OCI-LY1 (cell line): ENCODE data around the gene HOXA4.
A peak's percentile ranks its signal among the peaks of the same experiment; 100 is the strongest.

Experiments used
- H2AFZ ChIP-seq: fragments of 200-600 bp; sonication (generic), shearing (Covaris generic); 2 replicates; pipeline ENCODE4 v1.6.0; 2014; ENCODE audit warnings: antibody characterized with exemption, mild to moderate bottlenecking, low read length
- H3F3A ChIP-seq: fragments of 200-600 bp; sonication (generic), shearing (Covaris generic); 2 replicates; pipeline ENCODE4 v1.6.0; 2014; ENCODE audit warnings: mild to moderate bottlenecking, antibody characterized with exemption, low read length, moderate library complexity; ENCODE audit not compliant: insufficient read depth
- H3K27ac ChIP-seq: fragments of 200-600 bp; sonication (generic); 2 replicates; pipeline ENCODE4 v1.5.1; 2014; ENCODE audit warnings: low read length, mixed run types, mild to moderate bottlenecking, low read depth; ENCODE audit not compliant: poor library complexity, severe bottlenecking
- H3K27me3 ChIP-seq: fragments of 200-600 bp; sonication (generic); 2 replicates; pipeline ENCODE4 v1.6.0; 2014; ENCODE audit warnings: antibody characterized with exemption, mild to moderate bottlenecking, low read length, moderate library complexity; ENCODE audit not compliant: insufficient read depth
- H3K36me3 ChIP-seq: fragments of 200-600 bp; sonication (generic); 2 replicates; pipeline ENCODE4 v1.6.1; 2014; ENCODE audit warnings: mild to moderate bottlenecking, antibody characterized with exemption, low read length, moderate library complexity, mixed read lengths; ENCODE audit not compliant: insufficient read depth
- H3K4me1 ChIP-seq: fragments of 200-600 bp; sonication (generic); 2 replicates; pipeline ENCODE4 v1.5.1; 2014; ENCODE audit warnings: mild to moderate bottlenecking, low read length, moderate library complexity; ENCODE audit not compliant: insufficient read depth, severe bottlenecking
- H3K4me2 ChIP-seq: fragments of 200-600 bp; sonication (generic), shearing (Covaris generic); 2 replicates; pipeline ENCODE4 v1.6.1; 2014; ENCODE audit warnings: low read length
- H3K4me3 ChIP-seq: fragments of 200-600 bp; sonication (generic); 2 replicates; pipeline ENCODE4 v1.5.1; 2014; ENCODE audit warnings: low read length, low read depth, mild to moderate bottlenecking, mixed read lengths; ENCODE audit not compliant: poor library complexity, severe bottlenecking
- H3K79me2 ChIP-seq: fragments of 200-600 bp; shearing (Covaris generic); 2 replicates; pipeline ENCODE4 v1.6.1; 2016; ENCODE audit warnings: mixed run types, low read length, mixed read lengths; ENCODE audit not compliant: insufficient read depth
- H3K9ac ChIP-seq: fragments of 200-600 bp; sonication (generic), shearing (Covaris generic); 2 replicates; pipeline ENCODE4 v1.6.1; 2014; ENCODE audit warnings: mild to moderate bottlenecking, low read length, mixed read lengths
- H3K9me2 ChIP-seq: fragments of 200-600 bp; sonication (generic), shearing (Covaris generic); 2 replicates; pipeline ENCODE4 v1.6.1; 2014; ENCODE audit warnings: low read depth, mild to moderate bottlenecking, low read length, mixed read lengths
- H3K9me3 ChIP-seq: fragments of 200-600 bp; shearing (Covaris generic); 2 replicates; pipeline ENCODE4 v1.6.1; 2014; ENCODE audit warnings: low read length, mixed read lengths
- H4K20me1 ChIP-seq: fragments of 200-600 bp; sonication (generic), shearing (Covaris generic); 2 replicates; pipeline ENCODE4 v1.6.0; 2016; ENCODE audit warnings: mild to moderate bottlenecking, low read length; ENCODE audit not compliant: insufficient read depth
- EZH2 ChIP-seq: fragments of 200-600 bp; sonication (generic), shearing (Covaris generic); IDR thresholded peaks from 2 replicates; pipeline ENCODE4 v1.8.0; 2017; ENCODE audit warnings: borderline replicate concordance, mixed run types, mild to moderate bottlenecking, antibody characterized with exemption, low read length, moderate library complexity, mixed read lengths
- TF ChIP-seq, protein P1 (sequence below): fragments of 200-600 bp; sonication (generic), shearing (Covaris generic); IDR thresholded peaks from 2 replicates; pipeline ENCODE4 v1.5.1; 2017; ENCODE audit warnings: mild to moderate bottlenecking, antibody characterized with exemption, low read length, moderate library complexity, mixed read lengths

HOXA4 gene

DNA sequence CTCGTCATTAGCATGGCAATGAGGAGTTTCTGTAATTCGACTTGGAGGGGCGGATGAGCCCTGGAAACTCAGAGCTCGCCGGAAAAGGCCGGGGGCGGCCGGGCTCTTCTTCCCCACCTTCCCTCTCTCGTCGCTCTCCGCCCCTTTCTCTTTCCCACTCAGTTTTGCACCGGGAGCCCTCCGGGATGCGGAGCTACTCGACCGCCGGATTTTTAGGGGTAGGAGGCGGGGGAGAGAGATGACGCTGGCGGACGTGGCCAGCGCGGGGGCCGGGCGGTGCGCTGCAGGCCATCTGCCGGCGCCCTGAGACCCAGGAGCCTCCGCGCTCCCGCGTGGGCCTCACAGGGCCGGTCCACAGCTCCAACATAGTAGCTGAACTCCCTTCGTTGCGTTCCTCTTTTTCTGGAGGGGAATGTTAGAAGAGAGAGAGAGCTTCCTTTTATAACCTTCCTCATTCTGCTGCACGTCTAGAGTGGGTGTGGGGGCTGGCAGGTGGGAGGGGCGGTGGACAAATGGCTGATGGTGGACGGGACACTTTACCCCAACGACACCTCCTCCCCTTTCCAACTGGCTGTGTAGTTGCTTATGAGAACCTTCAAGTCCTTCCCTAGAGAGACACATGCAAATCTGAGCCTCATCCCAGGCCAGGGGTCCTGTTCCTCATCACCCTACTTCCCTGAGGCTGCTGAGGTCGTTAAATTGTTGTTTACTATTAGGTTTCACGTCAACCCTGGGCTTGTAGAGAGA, 33.6 kb downstream of the HOXA4 start:
- Histone ChIP-seq H3K36me3 (peaks cover 4% of the 10 kb centered on the region; the same call in 1 of the 2 replicates), H3K9me2 (no peaks in the 10 kb centered on the region), H3K4me1 (peaks cover 17% of the 10 kb centered on the region), H3K79me2 (no peaks in the 10 kb centered on the region), H3K27me3 (no peaks in the 10 kb centered on the region), H3K9ac (peak overlapping the region; percentile 77), H3K4me2 (peak overlapping the region; percentile 92), H3K4me3 (peak overlapping the region; percentile 86), H4K20me1 (no peaks in the 10 kb centered on the region), H3F3A (0 out of 2 replicates have a peak, but pooled peaks cover 6% of the 10 kb centered on the region), H3K9me3 (no peaks in the 10 kb centered on the region), H3K27ac (no peak overlapping the region), H2AFZ (no peak overlapping the region)
- TF ChIP-seq EZH2 = no peak
- TF ChIP-seq, protein P1, sequence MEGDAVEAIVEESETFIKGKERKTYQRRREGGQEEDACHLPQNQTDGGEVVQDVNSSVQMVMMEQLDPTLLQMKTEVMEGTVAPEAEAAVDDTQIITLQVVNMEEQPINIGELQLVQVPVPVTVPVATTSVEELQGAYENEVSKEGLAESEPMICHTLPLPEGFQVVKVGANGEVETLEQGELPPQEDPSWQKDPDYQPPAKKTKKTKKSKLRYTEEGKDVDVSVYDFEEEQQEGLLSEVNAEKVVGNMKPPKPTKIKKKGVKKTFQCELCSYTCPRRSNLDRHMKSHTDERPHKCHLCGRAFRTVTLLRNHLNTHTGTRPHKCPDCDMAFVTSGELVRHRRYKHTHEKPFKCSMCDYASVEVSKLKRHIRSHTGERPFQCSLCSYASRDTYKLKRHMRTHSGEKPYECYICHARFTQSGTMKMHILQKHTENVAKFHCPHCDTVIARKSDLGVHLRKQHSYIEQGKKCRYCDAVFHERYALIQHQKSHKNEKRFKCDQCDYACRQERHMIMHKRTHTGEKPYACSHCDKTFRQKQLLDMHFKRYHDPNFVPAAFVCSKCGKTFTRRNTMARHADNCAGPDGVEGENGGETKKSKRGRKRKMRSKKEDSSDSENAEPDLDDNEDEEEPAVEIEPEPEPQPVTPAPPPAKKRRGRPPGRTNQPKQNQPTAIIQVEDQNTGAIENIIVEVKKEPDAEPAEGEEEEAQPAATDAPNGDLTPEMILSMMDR = no peak

DNA sequence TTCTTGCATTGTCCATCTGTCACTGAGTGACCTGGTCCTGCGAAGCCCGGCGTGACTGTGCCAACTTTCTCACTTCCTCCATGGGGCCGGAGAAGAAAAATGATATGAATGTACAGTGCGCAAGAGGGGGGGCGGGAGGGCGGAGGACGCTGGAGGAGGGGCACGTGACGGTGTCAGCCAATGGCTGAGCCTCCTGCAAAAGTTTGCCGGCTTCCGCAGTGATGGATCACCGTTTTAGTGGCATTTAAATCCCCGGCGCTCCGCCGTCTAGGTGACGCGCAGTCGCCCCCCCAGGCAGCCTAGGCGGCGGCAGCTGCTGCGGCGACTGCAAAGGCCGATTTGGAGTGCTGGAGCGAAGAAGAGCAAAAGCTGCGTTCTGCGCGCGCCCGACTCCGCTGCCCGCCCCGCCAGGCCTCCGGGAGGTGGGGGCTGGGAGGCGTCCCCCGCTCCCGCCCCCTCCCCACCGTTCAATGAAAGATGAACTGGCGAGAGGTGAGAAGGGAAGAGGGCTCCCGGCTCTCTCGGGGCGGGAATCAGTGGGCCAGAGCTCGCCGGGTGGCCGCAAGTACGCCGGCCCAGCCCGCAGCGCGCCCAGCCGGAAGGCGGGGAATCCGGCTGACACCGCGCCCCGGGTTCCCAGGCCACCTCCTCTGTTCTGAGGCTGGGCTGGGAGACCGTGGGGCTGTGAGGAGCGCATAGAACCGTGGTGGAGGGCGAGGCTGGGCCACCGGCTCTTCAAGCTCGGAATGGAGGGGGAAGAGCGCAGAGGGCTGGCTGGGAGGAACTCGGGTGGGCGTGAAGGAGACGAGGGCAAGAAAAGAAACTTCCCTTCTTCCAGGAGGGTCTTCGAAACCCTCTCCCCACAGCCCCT, 34.4 kb downstream of the HOXA4 start, which contains the start of gene HOXA1:
HOXA1 (minus strand) TSS at position 104 of the 871 bp plus-strand sequence; CDS start at position 16, 88 bp downstream.
- H2AFZ ChIP-seq = peak within 1 kb of the TSS; percentile 80
- 0 out of 2 replicates have a peak, but pooled peaks cover 6% of the 10 kb centered on the region for H3F3A ChIP-seq
- peak within 1 kb of the TSS; percentile 86 for H3K4me3 ChIP-seq
- H3K27me3 ChIP-seq = no peaks in the 10 kb centered on the region
- no peak within 1 kb of the TSS for H3K27ac ChIP-seq
- H4K20me1 ChIP-seq = no peaks in the 10 kb centered on the region
- no peaks in the 10 kb centered on the region for H3K79me2 ChIP-seq
- peak within 1 kb of the TSS; percentile 92 for H3K4me2 ChIP-seq
- H3K4me1 ChIP-seq = peaks cover 17% of the 10 kb centered on the region
- no peaks in the 10 kb centered on the region for H3K9me3 ChIP-seq
- H3K36me3 ChIP-seq = peaks cover 4% of the 10 kb centered on the region; the same call in 1 of the 2 replicates
- peak within 1 kb of the TSS; percentile 77 for H3K9ac ChIP-seq
- TF ChIP-seq EZH2 = no peak
- TF ChIP-seq, protein P1 = no peak
- no peaks in the 10 kb centered on the region for H3K9me2 ChIP-seq

DNA sequence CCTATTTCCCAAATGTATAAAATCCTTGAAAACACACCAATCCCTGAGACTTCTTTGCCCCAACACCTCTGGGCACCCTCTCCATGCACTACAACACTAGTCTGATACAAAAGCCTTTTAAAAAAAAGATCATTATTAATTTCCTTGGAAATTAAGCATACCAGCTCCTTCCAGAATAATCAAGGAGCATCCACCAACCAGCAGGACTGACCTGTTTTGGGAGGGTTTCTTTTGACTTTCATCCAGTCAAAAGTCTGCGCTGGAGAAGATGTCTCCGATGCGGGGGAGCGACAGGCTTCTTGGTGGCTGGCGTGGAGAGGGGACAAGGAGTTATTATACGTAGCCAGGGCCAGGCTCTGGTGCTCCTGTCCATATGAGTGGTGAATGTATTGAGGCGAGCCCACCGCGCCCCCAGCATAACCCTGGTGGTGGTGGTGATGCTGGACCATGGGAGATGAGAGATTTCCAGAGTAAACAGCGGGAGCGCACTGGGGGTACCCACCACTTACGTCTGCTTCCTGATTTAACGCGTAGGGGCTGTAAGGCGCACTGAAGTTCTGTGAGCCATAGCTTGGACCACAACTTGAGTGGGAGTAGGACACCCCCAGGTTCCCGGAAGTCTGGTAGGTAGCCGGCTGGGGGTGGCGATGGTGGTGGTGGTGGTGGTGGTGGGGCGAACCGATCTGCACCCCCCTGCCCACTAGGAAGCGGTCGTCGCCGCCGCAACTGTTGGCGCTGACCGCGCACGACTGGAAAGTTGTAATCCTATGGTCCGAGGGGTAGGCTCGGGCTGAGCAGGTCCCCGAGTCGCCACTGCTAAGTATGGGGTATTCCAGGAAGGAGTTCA, 35.3 kb downstream of the HOXA4 start:
- Histone ChIP-seq H3F3A (0 out of 2 replicates have a peak, but pooled peaks cover 4% of the 10 kb centered on the region), H3K4me1 (peaks cover 17% of the 10 kb centered on the region), H4K20me1 (no peaks in the 10 kb centered on the region), H3K4me2 (peak overlapping the region; percentile 92), H3K9me2 (no peaks in the 10 kb centered on the region), H2AFZ (peak overlapping the region; percentile 80; the same call in 1 of the 2 replicates), H3K36me3 (peaks cover 4% of the 10 kb centered on the region; the same call in 1 of the 2 replicates), H3K9me3 (no peaks in the 10 kb centered on the region), H3K9ac (peak overlapping the region; percentile 62; the same call in 1 of the 2 replicates), H3K27ac (no peak overlapping the region), H3K79me2 (no peaks in the 10 kb centered on the region), H3K4me3 (peak overlapping the region; percentile 86), H3K27me3 (no peaks in the 10 kb centered on the region)
- no peak for TF ChIP-seq EZH2
- TF ChIP-seq, protein P1 = no peak
